H9 (cell line): ENCODE measurements around the gene IL36RN. TPM values are rescaled to one million over a fixed set of nuclear protein-coding genes. Genes with fewer than 3 reads are reported as not detected.

ENCODE experiments used
- DNase-seq: peaks from one replicate; pipeline ENCODE4 v3.0.0-alpha.2; 2017
- H2AFZ ChIP-seq: one replicate; pipeline ENCODE4 v1.6.1; 2013; ENCODE audit warnings: mild to moderate bottlenecking, low read length, control low read depth, moderate library complexity
- H2AK5ac ChIP-seq: 2 replicates; pipeline ENCODE4 v1.6.1; 2013; ENCODE audit warnings: low read length, control low read depth, mixed read lengths; ENCODE audit not compliant: insufficient read length
- H2BK120ac ChIP-seq: one replicate; pipeline ENCODE4 v1.6.1; 2013; ENCODE audit warnings: low read depth, mild to moderate bottlenecking, low read length, control low read depth, inconsistent platforms; ENCODE audit not compliant: poor library complexity, severe bottlenecking
- H2BK12ac ChIP-seq: 2 replicates; pipeline ENCODE4 v1.6.1; 2013; ENCODE audit warnings: low read length, control low read depth, mixed read lengths, low read depth; ENCODE audit not compliant: insufficient read length
- H2BK15ac ChIP-seq: 2 replicates; pipeline ENCODE4 v1.6.1; 2013; ENCODE audit warnings: low read depth, low read length, control low read depth
- H2BK20ac ChIP-seq: one replicate; pipeline ENCODE4 v1.6.1; 2013; ENCODE audit warnings: low read depth, mild to moderate bottlenecking, low read length, control low read depth, inconsistent platforms; ENCODE audit not compliant: poor library complexity, severe bottlenecking
- H2BK5ac ChIP-seq: 2 replicates; pipeline ENCODE4 v1.6.1; 2013; ENCODE audit warnings: low read length, control low read depth, mixed read lengths; ENCODE audit not compliant: insufficient read length
- H3K14ac ChIP-seq: 2 replicates; pipeline ENCODE4 v1.6.1; 2013; ENCODE audit warnings: low read length, control low read depth; ENCODE audit not compliant: insufficient read depth
- H3K18ac ChIP-seq: 2 replicates; pipeline ENCODE4 v1.6.1; 2013; ENCODE audit warnings: low read depth, mild to moderate bottlenecking, mixed read lengths, low read length, control low read depth; ENCODE audit not compliant: insufficient read length
- H3K23ac ChIP-seq: 2 replicates; pipeline ENCODE4 v1.6.1; 2013; ENCODE audit warnings: low read length, control low read depth, mixed read lengths, low read depth; ENCODE audit not compliant: insufficient read length
- H3K23me2 ChIP-seq: 2 replicates; pipeline ENCODE4 v1.6.1; 2013; ENCODE audit warnings: low read depth, mild to moderate bottlenecking, mixed read lengths, low read length, control low read depth; ENCODE audit not compliant: insufficient read length, poor library complexity, severe bottlenecking
- H3K27ac ChIP-seq: 2 replicates; pipeline ENCODE4 v1.5.1; 2013; ENCODE audit warnings: low read length, control low read depth, mixed read lengths, low read depth; ENCODE audit not compliant: insufficient read length
- H3K27me3 ChIP-seq: 2 replicates; pipeline ENCODE4 v1.6.1; 2013; ENCODE audit warnings: low read length, control low read depth, inconsistent platforms; ENCODE audit not compliant: insufficient read depth
- H3K4ac ChIP-seq: 2 replicates; pipeline ENCODE4 v1.6.1; 2013; ENCODE audit warnings: low read depth, mild to moderate bottlenecking, control low read depth, inconsistent platforms, low read length, moderate library complexity
- H3K4me1 ChIP-seq: 2 replicates; pipeline ENCODE4 v1.6.1; 2013; ENCODE audit warnings: low read length, control low read depth, inconsistent platforms; ENCODE audit not compliant: insufficient read depth
- H3K4me2 ChIP-seq: 2 replicates; pipeline ENCODE4 v1.6.1; 2013; ENCODE audit warnings: low read length, control low read depth, mixed read lengths; ENCODE audit not compliant: insufficient read length, insufficient read depth
- H3K56ac ChIP-seq: 2 replicates; pipeline ENCODE4 v1.6.1; 2013; ENCODE audit warnings: low read depth, mild to moderate bottlenecking, mixed read lengths, low read length, control low read depth; ENCODE audit not compliant: insufficient read length
- H3K79me1 ChIP-seq: 2 replicates; pipeline ENCODE4 v1.6.1; 2013; ENCODE audit warnings: low read depth, mild to moderate bottlenecking, moderate library complexity, low read length, control low read depth, inconsistent platforms; ENCODE audit not compliant: insufficient read depth, poor library complexity, severe bottlenecking
- H3K79me2 ChIP-seq: 2 replicates; pipeline ENCODE4 v1.6.1; 2013; ENCODE audit warnings: low read length, control low read depth, inconsistent platforms; ENCODE audit not compliant: insufficient read depth
- H3K9ac ChIP-seq: 2 replicates; pipeline ENCODE4 v1.6.1; 2013; ENCODE audit warnings: low read length, control low read depth, mixed read lengths; ENCODE audit not compliant: insufficient read length; ENCODE audit errors: extremely low read depth
- H3K9me3 ChIP-seq: one replicate; pipeline ENCODE4 v1.6.1; 2013; ENCODE audit warnings: low read depth, low read length, inconsistent platforms; ENCODE audit not compliant: control insufficient read depth
- H3T11ph ChIP-seq: one replicate; pipeline ENCODE4 v1.6.1; 2013; ENCODE audit warnings: mild to moderate bottlenecking, low read length, control low read depth, inconsistent platforms
- H4K20me1 ChIP-seq: one replicate; pipeline ENCODE4 v1.6.1; 2013; ENCODE audit not compliant: control insufficient read depth, insufficient read length, insufficient read depth
- H4K5ac ChIP-seq: 2 replicates; pipeline ENCODE4 v1.6.1; 2013; ENCODE audit warnings: low read depth, mild to moderate bottlenecking, mixed read lengths, low read length, control low read depth; ENCODE audit not compliant: insufficient read length
- H4K8ac ChIP-seq: replicated peaks from 2 replicates; pipeline ENCODE4 v1.6.1; 2013; ENCODE audit warnings: low read length, control low read depth, mixed read lengths, low read depth; ENCODE audit not compliant: insufficient read length
- H4K91ac ChIP-seq: 2 replicates; pipeline ENCODE4 v1.6.1; 2013; ENCODE audit warnings: low read depth, mild to moderate bottlenecking, moderate library complexity, mixed read lengths, low read length, control low read depth; ENCODE audit not compliant: insufficient read length
- H3K27ac Mint-ChIP-seq, 3 experiments: 2 replicates in 2 of 3; 3 replicates in 1 of 3; pipeline ENCODE4 v1.8.0; 2020 to 2021; ENCODE audit warnings: mixed read lengths in 3 of 3, mild to moderate bottlenecking in 1 of 3, moderate library complexity in 1 of 3
- H3K27me3 Mint-ChIP-seq: 2 replicates; pipeline ENCODE4 v1.8.0; 2021; ENCODE audit warnings: low read depth, mild to moderate bottlenecking, moderate library complexity, mixed read lengths
- H3K36me3 Mint-ChIP-seq, 3 experiments: 2 replicates in 2 of 3; 3 replicates in 1 of 3; pipeline ENCODE4 v1.8.0; 2020 to 2021; ENCODE audit warnings: low read depth in 3 of 3, mixed read lengths in 3 of 3; ENCODE audit not compliant: insufficient read depth in 1 of 3
- H3K4me1 Mint-ChIP-seq, 2 experiments: 2 replicates each; pipeline ENCODE4 v1.8.0; 2020; ENCODE audit warnings: mixed read lengths in 2 of 2
- H3K4me3 Mint-ChIP-seq, 2 experiments: 2 replicates in 1 of 2; 3 replicates in 1 of 2; pipeline ENCODE4 v1.8.0; 2020 to 2021; ENCODE audit warnings: mild to moderate bottlenecking in 2 of 2, mixed read lengths in 2 of 2, moderate library complexity in 1 of 2
- H3K9me3 Mint-ChIP-seq, 2 experiments: 2 replicates in 1 of 2; 3 replicates in 1 of 2; pipeline ENCODE4 v1.8.0; 2020; ENCODE audit warnings: mild to moderate bottlenecking in 2 of 2, mixed read lengths in 2 of 2, moderate library complexity in 1 of 2
- CTCF ChIP-seq: fragments of 200-600 bp; sonication (generic); conservative IDR thresholded peaks from 3 replicates; pipeline ENCODE4 v1.8.0; 2021; ENCODE audit warnings: antibody characterized with exemption, mild to moderate bottlenecking
- WGBS: extraction: QIAGEN DNeasy Blood & Tissue Kit; methylation state at CpG from one replicate; pipeline ENCODE4 v1.1.7; 2013; ENCODE audit warnings: missing lambda C conversion rate, low lambda C conversion rate, mixed read lengths; ENCODE audit not compliant: insufficient read length; ENCODE audit errors: extremely low coverage; 5-methylcytosine and 5-hydroxymethylcytosine counted together
- total RNA-seq: library from RNA; stranded (reverse); gene quantifications from 2 replicates; pipeline ENCODE4 v1.2.1, GENCODE V29; 2021

IL36RN gene
- total RNA-seq, 1 experiment from 2014 or later: not detected

- Histone ChIP-seq H3K18ac (no peak overlapping the region), H3K79me1 (no peaks in the 10 kb centered on the region), H3K56ac (no peak overlapping the region), H4K91ac (no peak overlapping the region), H3T11ph (no peak overlapping the region), H3K23me2 (no peaks in the 10 kb centered on the region), H3K14ac (no peak overlapping the region), H3K27ac (no peak overlapping the region), H3K4ac (no peak overlapping the region), H4K5ac (no peak overlapping the region), H2AFZ (no peak overlapping the region), H3K27me3 (no peaks in the 10 kb centered on the region), H4K8ac (no peak overlapping the region), H4K20me1 (no peaks in the 10 kb centered on the region), H2BK120ac (no peak overlapping the region), H2BK15ac (no peak overlapping the region), H3K23ac (no peak overlapping the region), H2AK5ac (no peak overlapping the region), H3K4me1 (no peaks in the 10 kb centered on the region), H2BK20ac (no peak overlapping the region), H3K9ac (no peak overlapping the region), H2BK12ac (no peak overlapping the region), H2BK5ac (no peak overlapping the region), H3K9me3 (no peaks in the 10 kb centered on the region), H3K79me2 (no peaks in the 10 kb centered on the region), H3K4me2 (no peak overlapping the region)
- no peak for DNase-seq
- peaks cover 0 to 6% of the 10 kb centered on the region in 2 experiments; a peak in 1 of 5 replicates for H3K9me3 Mint-ChIP-seq
- no CpG with 5 or more reads among the region's 5 CpGs for WGBS
- H3K27ac Mint-ChIP-seq: no peak overlapping the region
- H3K4me3 Mint-ChIP-seq: no peak overlapping the region
- no peaks in the 10 kb centered on the region for H3K36me3 Mint-ChIP-seq
- H3K27me3 Mint-ChIP-seq: peaks cover 30% of the 10 kb centered on the region
- peaks cover 5% of the 10 kb centered on the region in 2 experiments for H3K4me1 Mint-ChIP-seq
- TF ChIP-seq CTCF: peak; percentile 49
Measured at GRCh38 chr2:113084249-113085000, 25.4 kb downstream of the IL36RN start.
